Peyer's patch (tissue), 4 donors: ENCODE measurements around the gene ENAH. TPM values are rescaled to one million over a fixed set of nuclear protein-coding genes. Genes with fewer than 3 reads are reported as not detected.

Source experiments
- DNase-seq, 3 donors: peaks; one replicate each; pipeline ENCODE4 v3.0.0-alpha.2; 2017 to 2019
- H3K27ac ChIP-seq, 4 donors: fragments of 200-600 bp; sonication (generic); one replicate each; pipeline ENCODE4 v1.5.1; 2016 to 2019
- H3K27me3 ChIP-seq, 2 donors: fragments of 200-600 bp; sonication (generic); one replicate each; pipeline ENCODE4 v1.5.1; 2019
- H3K36me3 ChIP-seq, 3 donors: fragments of 200-600 bp; sonication (generic); one replicate each; pipeline ENCODE4 v1.5.1; 2016 to 2019
- H3K4me1 ChIP-seq, 4 donors: fragments of 200-600 bp; sonication (generic); one replicate each; pipeline ENCODE4 v1.5.1; 2016 to 2019
- H3K4me3 ChIP-seq, 4 donors: fragments of 200-600 bp; sonication (generic); 1 replicate in 3 of 4; 2 replicates in 1 of 4; pipeline ENCODE4 v1.5.1; 2016 to 2019; ENCODE audit warnings: mild to moderate bottlenecking in 1 of 4
- H3K9me3 ChIP-seq, 4 donors: fragments of 200-600 bp; sonication (generic); one replicate each; pipeline ENCODE4 v1.5.1; 2016 to 2019; ENCODE audit warnings: mild to moderate bottlenecking in 1 of 4
- POLR2A ChIP-seq, 2 donors: fragments of 450-650 bp; IDR thresholded peaks; one replicate each; pipeline ENCODE4 v1.5.1; 2017; ENCODE audit warnings: antibody characterized with exemption in 2 of 2, mild to moderate bottlenecking in 2 of 2, moderate library complexity in 2 of 2
- total RNA-seq, 4 donors: library from RNA; depleted of rRNA; stranded (reverse); fragments of >200 nt; gene quantifications; one replicate each; pipeline ENCODE4 v1.1.0, GENCODE V29; 2016
- TF ChIP-seq, protein P1 (sequence below), 6 experiments: fragments of 450-650 bp in 4 of 6; fragments of 200-600 bp in 2 of 6; sonication (generic) in 1 of 6; IDR thresholded peaks; one replicate each; pipeline ENCODE4 v1.5.1; 2017 to 2019; ENCODE audit warnings: antibody characterized with exemption in 6 of 6, mild to moderate bottlenecking in 3 of 6, moderate library complexity in 1 of 6

Gene ENAH
- total RNA-seq, 4 donors from 2014 or later: 7.6 to 51.2 (median 16.5) TPM

DNA sequence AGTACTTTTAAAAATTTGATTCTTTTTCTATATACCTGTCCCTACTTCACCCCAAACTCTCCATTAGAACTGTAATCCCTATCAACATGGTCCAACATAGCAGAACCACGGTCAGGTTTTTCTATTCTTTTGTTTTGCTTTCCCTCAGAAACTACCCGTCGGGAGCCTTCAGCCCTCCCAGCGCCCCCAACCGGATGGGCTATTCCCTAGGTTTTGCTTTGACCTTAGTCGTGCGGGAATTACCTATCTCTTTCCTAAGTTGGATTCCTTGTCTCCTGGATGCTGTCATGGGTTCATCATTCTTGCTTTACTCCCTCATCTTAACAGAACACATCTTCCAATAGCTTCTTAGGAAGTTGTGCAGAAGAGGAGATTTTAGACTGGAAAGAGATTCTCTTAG is 127.5 kb downstream of the ENAH start:
- no peaks in the 10 kb centered on the region for H3K36me3 ChIP-seq
- peaks cover 0 to 7% (median 0%) of the 10 kb centered on the region in 4 donors for H3K4me1 ChIP-seq
- H3K4me3 ChIP-seq: no peak overlapping the region
- no peaks in the 10 kb centered on the region for H3K27me3 ChIP-seq
- H3K9me3 ChIP-seq: no peaks in the 10 kb centered on the region
- DNase-seq: no peak
- H3K27ac ChIP-seq: no peak overlapping the region
- TF ChIP-seq, protein P1, sequence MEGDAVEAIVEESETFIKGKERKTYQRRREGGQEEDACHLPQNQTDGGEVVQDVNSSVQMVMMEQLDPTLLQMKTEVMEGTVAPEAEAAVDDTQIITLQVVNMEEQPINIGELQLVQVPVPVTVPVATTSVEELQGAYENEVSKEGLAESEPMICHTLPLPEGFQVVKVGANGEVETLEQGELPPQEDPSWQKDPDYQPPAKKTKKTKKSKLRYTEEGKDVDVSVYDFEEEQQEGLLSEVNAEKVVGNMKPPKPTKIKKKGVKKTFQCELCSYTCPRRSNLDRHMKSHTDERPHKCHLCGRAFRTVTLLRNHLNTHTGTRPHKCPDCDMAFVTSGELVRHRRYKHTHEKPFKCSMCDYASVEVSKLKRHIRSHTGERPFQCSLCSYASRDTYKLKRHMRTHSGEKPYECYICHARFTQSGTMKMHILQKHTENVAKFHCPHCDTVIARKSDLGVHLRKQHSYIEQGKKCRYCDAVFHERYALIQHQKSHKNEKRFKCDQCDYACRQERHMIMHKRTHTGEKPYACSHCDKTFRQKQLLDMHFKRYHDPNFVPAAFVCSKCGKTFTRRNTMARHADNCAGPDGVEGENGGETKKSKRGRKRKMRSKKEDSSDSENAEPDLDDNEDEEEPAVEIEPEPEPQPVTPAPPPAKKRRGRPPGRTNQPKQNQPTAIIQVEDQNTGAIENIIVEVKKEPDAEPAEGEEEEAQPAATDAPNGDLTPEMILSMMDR (IDR thresholded peaks at IDR 0.05): no peak
- no peak for TF ChIP-seq POLR2A (IDR thresholded peaks at IDR 0.05)

DNA sequence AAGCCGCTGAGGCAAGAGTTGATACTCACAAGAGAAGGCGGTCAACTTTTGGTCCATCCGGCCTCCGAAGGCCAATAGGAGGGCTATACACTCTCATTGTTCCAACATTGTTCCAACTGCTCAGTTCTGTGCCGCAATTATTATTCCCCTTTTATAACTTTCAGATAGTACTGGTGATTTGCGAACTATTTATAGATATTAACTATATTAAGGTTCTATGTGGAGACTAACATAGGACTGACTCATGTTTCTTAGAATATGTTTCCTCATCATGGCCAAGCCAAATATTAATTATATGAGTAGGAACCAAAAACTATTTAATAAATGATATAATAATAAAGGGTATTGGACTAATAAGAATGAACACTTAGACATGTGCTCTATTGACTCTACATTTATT is 128.4 kb downstream of the ENAH start:
- TF ChIP-seq POLR2A (IDR thresholded peaks at IDR 0.05): no peak
- Histone ChIP-seq H3K27ac (no peak overlapping the region), H3K36me3 (no peaks in the 10 kb centered on the region), H3K4me3 (no peak overlapping the region), H3K4me1 (peaks cover 0 to 7% (median 0%) of the 10 kb centered on the region in 4 donors), H3K27me3 (no peaks in the 10 kb centered on the region), H3K9me3 (no peaks in the 10 kb centered on the region)
- no peak for DNase-seq

DNA sequence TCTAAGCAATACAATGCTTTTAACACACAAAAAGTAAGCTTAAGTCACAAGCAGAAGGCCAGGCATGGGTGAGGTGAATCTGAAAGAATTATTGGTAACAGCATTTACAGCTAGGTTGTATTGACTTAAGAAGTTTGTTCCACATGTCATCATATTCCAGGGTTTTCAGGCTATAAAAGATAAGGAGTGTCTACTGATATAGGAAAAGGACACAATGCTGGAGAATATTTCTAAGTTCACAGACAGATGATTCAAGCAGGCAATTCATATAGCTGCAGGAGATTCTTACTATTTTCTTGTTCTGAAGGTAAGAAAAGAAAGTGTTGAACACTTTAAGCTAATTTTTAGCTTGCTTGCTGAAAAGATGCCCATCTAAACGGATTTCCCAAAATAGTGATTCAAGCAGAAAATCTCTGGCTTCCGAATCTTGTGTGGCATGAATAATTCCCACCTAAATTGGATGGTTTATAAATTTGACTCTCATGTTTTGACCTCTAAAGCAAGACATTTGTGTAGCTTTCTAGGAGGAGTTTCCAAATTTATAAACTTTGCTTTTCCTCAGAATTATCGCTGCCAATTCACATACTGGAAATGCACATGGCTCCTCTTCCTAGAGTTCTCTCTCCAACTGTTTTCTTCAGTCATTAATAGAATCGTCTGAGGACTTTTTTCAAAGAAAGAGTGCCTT is 129.5 kb downstream of the ENAH start:
- Histone ChIP-seq H3K36me3 (no peaks in the 10 kb centered on the region), H3K4me1 (peaks cover 0 to 7% (median 0%) of the 10 kb centered on the region in 4 donors), H3K27ac (no peak overlapping the region), H3K9me3 (no peaks in the 10 kb centered on the region), H3K27me3 (no peaks in the 10 kb centered on the region), H3K4me3 (no peak overlapping the region)
- no peak for DNase-seq
- TF ChIP-seq POLR2A (IDR thresholded peaks at IDR 0.05): no peak
- TF ChIP-seq, protein P1 (IDR thresholded peaks at IDR 0.05): no peak

DNA sequence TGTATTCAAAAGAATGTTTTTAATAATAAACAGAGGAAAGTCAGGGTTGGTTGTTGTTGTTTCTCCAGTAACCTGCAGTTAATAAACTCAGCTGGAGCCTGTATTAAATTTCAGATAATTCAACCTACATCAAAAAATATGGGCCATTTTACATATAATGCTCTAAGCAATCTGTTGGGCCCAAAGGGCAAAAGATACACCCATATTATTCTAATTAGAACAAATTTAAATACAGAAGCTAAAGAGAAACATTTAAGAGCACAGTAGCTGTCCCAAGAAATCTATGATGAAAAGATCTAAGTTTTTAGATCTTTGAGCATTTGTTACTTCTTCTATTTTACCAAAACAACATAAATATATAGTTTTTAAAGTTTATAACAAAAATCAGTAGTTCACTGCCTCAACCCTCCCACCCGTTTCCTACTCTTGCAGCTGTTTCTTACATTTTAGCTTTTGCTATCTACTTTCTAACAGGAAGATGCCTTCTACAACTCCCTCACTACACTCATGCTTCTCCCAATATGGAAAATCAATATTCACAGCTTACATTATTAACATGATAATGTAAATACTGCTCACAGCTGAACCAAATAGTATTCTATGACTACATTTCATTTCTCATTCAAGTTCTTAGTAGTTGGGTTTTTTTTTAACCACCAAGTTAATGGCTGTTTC is 130.2 kb downstream of the ENAH start:
- Histone ChIP-seq H3K9me3 (no peaks in the 10 kb centered on the region), H3K27ac (no peak overlapping the region), H3K4me1 (peaks cover 0 to 7% (median 0%) of the 10 kb centered on the region in 4 donors), H3K36me3 (no peaks in the 10 kb centered on the region), H3K27me3 (no peaks in the 10 kb centered on the region), H3K4me3 (no peak overlapping the region)
- no peak for TF ChIP-seq POLR2A (IDR thresholded peaks at IDR 0.05)
- TF ChIP-seq, protein P1 (IDR thresholded peaks at IDR 0.05): no peak
- DNase-seq: no peak

DNA sequence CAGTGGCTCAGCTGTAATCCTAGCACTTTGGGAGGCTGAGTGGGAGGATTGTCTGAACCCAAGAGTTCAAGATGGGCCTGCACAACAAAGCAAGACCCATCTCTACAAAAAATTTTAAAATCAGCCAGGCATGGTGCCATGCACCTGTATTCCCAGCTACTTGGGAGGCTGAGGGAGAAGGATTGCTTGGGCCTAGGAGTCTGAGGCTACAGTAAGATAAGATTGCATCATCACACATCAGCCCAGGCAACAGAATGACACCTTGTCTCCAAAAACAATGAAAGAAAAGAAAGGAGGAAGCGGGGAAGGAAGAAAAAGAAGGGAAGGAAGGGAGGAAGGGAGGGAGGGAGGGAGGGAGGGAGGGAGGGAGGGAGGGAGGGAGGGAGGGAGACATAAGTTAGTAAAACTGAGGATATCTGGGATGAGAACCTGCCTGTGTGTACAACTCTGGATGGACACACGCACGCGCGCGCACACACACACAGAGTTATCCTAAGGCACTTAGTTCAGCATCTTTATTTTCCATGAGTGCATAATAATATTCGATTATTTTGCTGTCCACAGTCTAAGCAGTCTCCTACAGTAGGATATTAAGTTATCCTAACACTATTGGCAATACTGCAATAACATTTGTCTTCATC is 132.2 kb downstream of the ENAH start:
- Histone ChIP-seq H3K36me3 (no peaks in the 10 kb centered on the region), H3K27ac (no peak overlapping the region), H3K4me3 (no peak overlapping the region), H3K4me1 (peaks cover 0 to 7% (median 0%) of the 10 kb centered on the region in 4 donors), H3K27me3 (no peaks in the 10 kb centered on the region), H3K9me3 (no peaks in the 10 kb centered on the region)
- DNase-seq: no peak
- no peak for TF ChIP-seq POLR2A (IDR thresholded peaks at IDR 0.05)

DNA sequence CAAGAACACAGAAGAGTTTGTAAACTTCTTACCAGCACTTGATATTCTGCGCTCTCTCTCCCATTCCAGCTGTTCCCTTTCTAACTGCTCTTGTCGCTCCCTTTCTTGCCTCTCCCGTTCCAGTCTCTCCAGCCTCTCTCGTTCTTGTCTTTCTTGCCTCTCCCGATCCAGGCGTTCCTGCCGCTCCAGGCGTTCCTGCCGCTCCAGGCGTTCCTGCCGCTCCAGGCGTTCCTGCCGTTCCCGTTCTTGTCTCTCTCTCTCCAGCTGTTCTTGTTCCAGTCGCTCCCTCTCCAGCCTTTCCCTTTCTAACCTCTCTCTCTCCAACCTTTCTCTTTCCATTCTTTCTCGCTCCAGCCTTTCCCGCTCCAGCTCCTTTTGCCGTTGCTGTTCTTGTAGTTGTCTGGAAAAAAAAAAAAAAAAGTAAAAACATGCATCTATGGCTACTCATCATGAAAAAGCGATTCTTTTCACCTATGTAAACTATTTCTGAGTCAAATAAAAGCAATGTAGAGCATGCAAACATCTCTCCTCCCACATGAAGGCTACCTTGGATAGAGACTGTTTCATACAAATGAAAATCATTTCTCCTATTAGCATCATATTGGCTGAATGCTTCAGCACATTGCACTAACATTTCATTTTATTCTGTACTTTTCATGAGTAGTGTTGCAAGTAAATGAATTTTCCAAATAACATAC is 133.6 kb downstream of the ENAH start:
- Histone ChIP-seq H3K9me3 (no peaks in the 10 kb centered on the region), H3K36me3 (no peaks in the 10 kb centered on the region), H3K27me3 (no peaks in the 10 kb centered on the region), H3K4me1 (peaks cover 0 to 7% (median 0%) of the 10 kb centered on the region in 4 donors), H3K4me3 (no peak overlapping the region), H3K27ac (peak overlapping the region in 1 of 4 donors; percentile 13)
- TF ChIP-seq, protein P1 (IDR thresholded peaks at IDR 0.05): no peak
- no peak for TF ChIP-seq POLR2A (IDR thresholded peaks at IDR 0.05)
- no peak for DNase-seq
